Measurements from ENCODE around the gene TAS2R60. TPM values are rescaled to one million over a fixed set of nuclear protein-coding genes. Genes with fewer than 3 reads are reported as not detected.

Gene TAS2R60
- total RNA-seq, 4 donors from 2014 or later, result not detected

DNA sequence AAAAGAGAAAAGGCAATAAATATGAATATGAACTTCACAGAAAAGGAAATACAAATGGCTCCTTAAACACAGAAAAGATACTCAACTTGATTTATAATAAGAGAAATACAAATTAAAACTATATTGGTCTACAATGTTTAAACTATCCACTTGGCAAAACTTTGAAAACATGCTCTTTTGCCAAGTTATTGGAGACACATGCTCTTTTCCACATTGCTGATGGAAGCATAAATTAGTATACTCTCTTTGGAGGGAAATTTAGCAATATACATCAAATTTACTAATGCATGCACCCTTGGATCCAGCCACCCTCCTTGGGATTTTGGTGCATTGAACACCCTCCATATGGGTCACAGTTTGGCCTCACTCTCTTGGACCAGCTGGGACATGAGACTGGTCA is 7.9 kb downstream of the TAS2R60 start:
- DNase-seq (ENCODE audit: low spot score in 2 of 2), result no peak
- Histone ChIP-seq H3K27ac (no peak overlapping the region), H3K9me3 (no peaks in the 10 kb centered on the region), H3K4me1 (peaks cover 20% of the 10 kb centered on the region), H3K36me3 (no peaks in the 10 kb centered on the region), H3K4me3 (no peak overlapping the region), H3K27me3 (no peaks in the 10 kb centered on the region)
- TF ChIP-seq, protein P1, sequence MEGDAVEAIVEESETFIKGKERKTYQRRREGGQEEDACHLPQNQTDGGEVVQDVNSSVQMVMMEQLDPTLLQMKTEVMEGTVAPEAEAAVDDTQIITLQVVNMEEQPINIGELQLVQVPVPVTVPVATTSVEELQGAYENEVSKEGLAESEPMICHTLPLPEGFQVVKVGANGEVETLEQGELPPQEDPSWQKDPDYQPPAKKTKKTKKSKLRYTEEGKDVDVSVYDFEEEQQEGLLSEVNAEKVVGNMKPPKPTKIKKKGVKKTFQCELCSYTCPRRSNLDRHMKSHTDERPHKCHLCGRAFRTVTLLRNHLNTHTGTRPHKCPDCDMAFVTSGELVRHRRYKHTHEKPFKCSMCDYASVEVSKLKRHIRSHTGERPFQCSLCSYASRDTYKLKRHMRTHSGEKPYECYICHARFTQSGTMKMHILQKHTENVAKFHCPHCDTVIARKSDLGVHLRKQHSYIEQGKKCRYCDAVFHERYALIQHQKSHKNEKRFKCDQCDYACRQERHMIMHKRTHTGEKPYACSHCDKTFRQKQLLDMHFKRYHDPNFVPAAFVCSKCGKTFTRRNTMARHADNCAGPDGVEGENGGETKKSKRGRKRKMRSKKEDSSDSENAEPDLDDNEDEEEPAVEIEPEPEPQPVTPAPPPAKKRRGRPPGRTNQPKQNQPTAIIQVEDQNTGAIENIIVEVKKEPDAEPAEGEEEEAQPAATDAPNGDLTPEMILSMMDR (IDR thresholded peaks at IDR 0.05), result no peak
- no peak for TF ChIP-seq POLR2AphosphoS5 (IDR thresholded peaks at IDR 0.05)
- TF ChIP-seq POLR2A (IDR thresholded peaks at IDR 0.05), result no peak
- TF ChIP-seq EP300 (IDR thresholded peaks at IDR 0.05), result no peak

DNA sequence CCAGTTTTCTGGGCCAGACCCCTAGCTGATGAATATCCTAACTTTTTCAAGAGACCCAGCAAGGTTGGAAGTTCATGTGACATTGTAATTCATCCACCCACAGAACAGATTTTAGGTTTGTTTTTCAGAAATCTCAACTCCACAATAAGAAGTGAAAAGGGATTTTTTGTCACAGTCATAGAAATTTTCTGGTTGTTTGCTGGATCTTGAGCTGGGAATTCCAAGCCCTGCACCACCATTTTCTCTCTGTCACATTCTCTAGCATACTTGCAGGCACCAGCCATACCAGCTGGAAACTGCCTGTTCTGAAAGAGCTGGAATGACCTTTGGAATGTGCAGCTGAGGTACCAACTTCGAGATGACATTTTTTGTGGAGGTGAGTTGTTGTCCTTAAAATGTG is 8.5 kb downstream of the TAS2R60 start:
- 84% methylated on average over 1 of the region's 1 CpG for WGBS
- Histone ChIP-seq H3K4me1 (peaks cover 20% of the 10 kb centered on the region), H3K4me3 (no peak overlapping the region), H3K27ac (no peak overlapping the region), H3K27me3 (no peaks in the 10 kb centered on the region), H3K36me3 (no peaks in the 10 kb centered on the region), H3K9me3 (no peaks in the 10 kb centered on the region)
- TF ChIP-seq EP300 (IDR thresholded peaks at IDR 0.05) (no peak), POLR2A (IDR thresholded peaks at IDR 0.05) (no peak), POLR2AphosphoS5 (IDR thresholded peaks at IDR 0.05) (no peak)
- TF ChIP-seq, protein P1 (IDR thresholded peaks at IDR 0.05), result no peak
- DNase-seq (ENCODE audit: low spot score in 2 of 2), result no peak

DNA sequence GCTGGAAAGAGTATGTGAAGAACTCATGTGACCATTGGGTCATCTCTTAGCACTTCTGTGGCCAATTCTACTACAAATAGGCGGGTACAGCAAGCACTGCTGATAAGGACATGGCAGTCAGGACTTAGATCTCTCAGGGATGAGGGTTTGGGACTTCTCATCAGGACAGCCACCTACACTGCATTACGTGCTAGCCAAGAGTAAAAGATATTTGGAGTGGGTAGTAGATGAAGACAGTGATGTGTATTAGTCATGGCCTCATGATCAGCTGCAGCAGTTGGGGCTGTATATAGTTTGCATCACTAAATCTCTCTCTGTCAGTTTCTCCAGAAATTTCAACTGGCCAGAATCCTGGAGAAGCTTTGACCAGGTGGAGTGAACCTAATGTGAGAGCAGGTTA is 9.2 kb downstream of the TAS2R60 start:
- Histone ChIP-seq H3K4me3 (no peak overlapping the region), H3K4me1 (peaks cover 21% of the 10 kb centered on the region), H3K9me3 (no peaks in the 10 kb centered on the region), H3K27me3 (no peaks in the 10 kb centered on the region), H3K27ac (no peak overlapping the region), H3K36me3 (no peaks in the 10 kb centered on the region)
- DNase-seq (ENCODE audit: low spot score in 2 of 2), result no peak
- 83% methylated on average over 2 of the region's 2 CpGs for WGBS
- TF ChIP-seq, protein P1 (IDR thresholded peaks at IDR 0.05), result no peak
- no peak for TF ChIP-seq POLR2AphosphoS5 (IDR thresholded peaks at IDR 0.05)

DNA sequence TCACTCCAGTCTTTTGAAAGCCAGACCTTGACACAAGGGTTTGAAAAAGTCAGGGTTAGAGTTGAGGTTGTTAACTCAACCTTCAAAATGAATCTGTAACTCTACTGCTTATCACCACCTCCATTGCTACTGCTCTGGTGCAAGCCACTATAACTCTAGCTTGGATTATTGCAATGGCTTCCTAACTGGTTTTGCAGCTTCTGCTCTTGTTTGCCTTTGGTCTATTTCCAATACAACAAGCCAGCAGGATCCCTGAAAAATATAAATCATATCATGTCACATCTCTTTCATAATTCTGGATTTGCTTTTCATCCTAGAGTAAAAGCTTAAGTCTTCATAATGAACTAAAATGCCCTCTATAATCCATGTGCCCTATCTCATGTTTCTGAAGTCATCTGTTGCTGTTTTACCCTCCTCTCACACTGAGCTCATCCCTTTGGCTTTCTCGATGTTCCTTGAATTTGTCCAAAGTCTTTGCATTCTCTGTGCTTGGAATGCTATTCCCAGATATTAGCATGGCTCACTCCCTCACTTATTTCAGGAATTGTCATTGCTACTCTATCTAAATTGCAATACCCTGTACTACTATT is 10.9 kb downstream of the TAS2R60 start:
- TF ChIP-seq POLR2A (IDR thresholded peaks at IDR 0.05) (no peak), EP300 (IDR thresholded peaks at IDR 0.05) (no peak), POLR2AphosphoS5 (IDR thresholded peaks at IDR 0.05) (no peak)
- TF ChIP-seq, protein P1 (IDR thresholded peaks at IDR 0.05), result no peak
- H3K27ac ChIP-seq, result peak overlapping the region; percentile 40

DNA sequence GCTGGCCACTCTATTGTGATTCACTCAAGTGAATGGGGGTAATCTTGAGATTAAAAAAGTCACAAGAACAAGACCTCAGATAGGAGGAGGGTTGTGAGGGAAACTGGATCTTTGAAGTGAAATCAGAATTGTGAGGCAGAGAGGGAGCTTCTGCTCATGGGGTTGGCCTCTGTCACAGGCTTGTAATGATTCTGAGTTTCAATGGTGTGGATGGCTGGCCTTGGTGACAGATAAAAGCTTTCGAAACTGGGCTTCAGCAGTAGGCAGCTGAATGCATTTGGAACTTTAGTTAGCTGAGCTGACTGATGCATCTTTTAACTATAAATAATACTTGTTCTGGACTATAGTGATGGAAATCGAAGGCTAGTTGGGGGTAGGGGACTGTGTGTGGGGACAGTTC is 12.2 kb downstream of the TAS2R60 start:
- Histone ChIP-seq H3K9me3 (no peaks in the 10 kb centered on the region), H3K36me3 (no peaks in the 10 kb centered on the region), H3K27me3 (no peaks in the 10 kb centered on the region), H3K4me1 (peaks cover 37% of the 10 kb centered on the region), H3K4me3 (no peak overlapping the region), H3K27ac (no peak overlapping the region)
- TF ChIP-seq EP300 (IDR thresholded peaks at IDR 0.05), result no peak
- no peak for TF ChIP-seq POLR2A (IDR thresholded peaks at IDR 0.05)
- TF ChIP-seq, protein P1 (IDR thresholded peaks at IDR 0.05), result no peak
- no peak for TF ChIP-seq POLR2AphosphoS5 (IDR thresholded peaks at IDR 0.05)
- 92% methylated on average over 2 of the region's 2 CpGs for WGBS
- DNase-seq (ENCODE audit: low spot score in 2 of 2), result no peak

More for the DNA sequence above, 10.9 kb downstream of the TAS2R60 start:
- H3K36me3 ChIP-seq, result no peaks in the 10 kb centered on the region
- H3K4me1 ChIP-seq, result peaks cover 35% of the 10 kb centered on the region
- 26% methylated on average over 1 of the region's 1 CpG for WGBS
- no peaks in the 10 kb centered on the region for H3K27me3 ChIP-seq
- no peak for DNase-seq (ENCODE audit: low spot score in 2 of 2)
- H3K4me3 ChIP-seq, result no peak overlapping the region
- no peaks in the 10 kb centered on the region for H3K9me3 ChIP-seq
